Left cardiac atrium (tissue), 4 donors: ENCODE data around the gene MBD6. TPM values are rescaled to one million over a fixed set of nuclear protein-coding genes. Genes with fewer than 3 reads are reported as not detected.
"Not testable (repeated sequence)": the region's sequence is repeated elsewhere in the genome, so short reads cannot be mapped to it uniquely, and the experiment has no call there.

Experiments
- ATAC-seq, 2 donors: fragments of 200-7000 bp; cut with Tn5 transposase; one replicate each; pipeline ENCODE4 v1.9.1; 2020; ENCODE audit warnings: mild to moderate bottlenecking in 2 of 2, moderate library complexity in 2 of 2
- DNase-seq: peaks from one replicate; pipeline ENCODE4 v3.0.0-alpha.2; 2020
- intact Hi-C, 2 donors: fragments of 100-400 bp; cut with DNase I; formaldehyde crosslinking; loops; one replicate each; pipeline versions ENCODE4 v1.14.1 to v1.15.1; 2022 to 2023
- total RNA-seq, 2 donors: library from RNA; stranded (reverse); fragmentation: NEBNext Ultra II Directional; extraction: Animal tissue kit (Norgen Biotek cat#: 25700); gene quantifications; one replicate each; pipeline ENCODE4 v1.2.1, GENCODE V29; 2021
- donor health status: DM: no; HTN: yes; CAD: no.
- donor health status: DM: no; HTN: yes; CAD: no; lungs with severe emphysema.
- donor health status: DM: yes; HTN: yes; CAD: no.
- donor health status: Dilated cardiomyopathy.

Gene MBD6
- total RNA-seq, 2 donors from 2014 or later = 35.7 to 41.5 TPM

- ATAC-seq (no peak), DNase-seq (no peak)
- intact Hi-C loops = no loop called here
These were observed 10.9 kb upstream of the MBD6 start for GRCh38 chr12:57511588-57512325.

GRCh38 chr12:57512665-57513064 is 10.0 kb upstream of the MBD6 start:
- no peak for DNase-seq
- intact Hi-C loops = no loop called here
- no peak for ATAC-seq

- intact Hi-C loops = no loop called here
- no peak for DNase-seq
- ATAC-seq = no peak
These were observed 9.4 kb upstream of the MBD6 start for GRCh38 chr12:57513266-57513665.

- DNase-seq, ATAC-seq, intact Hi-C loops: not testable (repeated sequence)
These were observed 8.9 kb upstream of the MBD6 start for GRCh38 chr12:57513677-57514076.

GRCh38 chr12:57514246-57514645 is 8.4 kb upstream of the MBD6 start:
- DNase-seq, ATAC-seq, intact Hi-C loops: not testable (repeated sequence)

GRCh38 chr12:57514720-57515407 is 7.8 kb upstream of the MBD6 start:
- ATAC-seq (no peak), DNase-seq (no peak)
- intact Hi-C loops = no loop called here

GRCh38 chr12:57515408-57515933 is 7.2 kb upstream of the MBD6 start:
- DNase-seq (no peak), ATAC-seq (no peak)
- intact Hi-C loops = no loop called here

- DNase-seq (no peak), ATAC-seq (no peak)
- intact Hi-C loops = no loop called here
These were observed 6.6 kb upstream of the MBD6 start for GRCh38 chr12:57515934-57516541.

GRCh38 chr12:57516617-57517153 is 5.9 kb upstream of the MBD6 start:
- intact Hi-C loops = no loop called here
- no peak for DNase-seq
- no peak for ATAC-seq

- DNase-seq = no peak
- no peak for ATAC-seq
- intact Hi-C loops = no loop called here
These were observed 5.4 kb upstream of the MBD6 start for GRCh38 chr12:57517187-57517586.

- intact Hi-C loops = not testable (repeated sequence)
These were observed 4.9 kb upstream of the MBD6 start for GRCh38 chr12:57517718-57518117.

GRCh38 chr12:57518176-57518919 is 4.3 kb upstream of the MBD6 start:
- ATAC-seq = no peak
- intact Hi-C loops = no loop called here
- no peak for DNase-seq

More at GRCh38 chr12:57517718-57518117, 4.9 kb upstream of the MBD6 start:
- ATAC-seq, DNase-seq: not testable (repeated sequence)

GRCh38 chr12:57518920-57519795 is 3.5 kb upstream of the MBD6 start:
- intact Hi-C loops = no loop called here
- ATAC-seq (peak; percentile 0 to 6), DNase-seq (peak; percentile 57)

- DNase-seq (no peak), ATAC-seq (no peak)
- intact Hi-C loops = no loop called here
These were observed 2.9 kb upstream of the MBD6 start for GRCh38 chr12:57519796-57520052.

GRCh38 chr12:57520053-57520818 is 2.4 kb upstream of the MBD6 start, which contains the start of gene DDIT3:
Gene DDIT3 (minus strand): TSS chr12:57520514. CDS start chr12:57517406, 3,108 bp downstream.
- intact Hi-C loops = no loop called here
- DNase-seq = peak; percentile 100

GRCh38 chr12:57521525-57522010 is 1.1 kb upstream of the MBD6 start:
- intact Hi-C loops = no loop called here
- DNase-seq (peak; percentile 54), ATAC-seq (no peak)

More at GRCh38 chr12:57520053-57520818, 2.4 kb upstream of the MBD6 start, which contains the start of gene DDIT3:
- ATAC-seq = peak; percentile 84 to 89
